Loucy (cell line): ENCODE data around the gene PIGR.

Source experiments
- CTCF ChIP-seq: fragments of 200-600 bp; sonication (generic); conservative IDR thresholded peaks from 2 replicates; pipeline ENCODE4 v1.5.1; 2014; ENCODE audit warnings: mild to moderate bottlenecking, antibody characterized with exemption, low read length
- EZH2phosphoT487 ChIP-seq: fragments of 200-600 bp; IDR thresholded peaks from 2 replicates; pipeline ENCODE4 v1.6.1; 2018; ENCODE audit warnings: antibody characterized with exemption, mild to moderate bottlenecking, moderate library complexity, borderline replicate concordance

DNA sequence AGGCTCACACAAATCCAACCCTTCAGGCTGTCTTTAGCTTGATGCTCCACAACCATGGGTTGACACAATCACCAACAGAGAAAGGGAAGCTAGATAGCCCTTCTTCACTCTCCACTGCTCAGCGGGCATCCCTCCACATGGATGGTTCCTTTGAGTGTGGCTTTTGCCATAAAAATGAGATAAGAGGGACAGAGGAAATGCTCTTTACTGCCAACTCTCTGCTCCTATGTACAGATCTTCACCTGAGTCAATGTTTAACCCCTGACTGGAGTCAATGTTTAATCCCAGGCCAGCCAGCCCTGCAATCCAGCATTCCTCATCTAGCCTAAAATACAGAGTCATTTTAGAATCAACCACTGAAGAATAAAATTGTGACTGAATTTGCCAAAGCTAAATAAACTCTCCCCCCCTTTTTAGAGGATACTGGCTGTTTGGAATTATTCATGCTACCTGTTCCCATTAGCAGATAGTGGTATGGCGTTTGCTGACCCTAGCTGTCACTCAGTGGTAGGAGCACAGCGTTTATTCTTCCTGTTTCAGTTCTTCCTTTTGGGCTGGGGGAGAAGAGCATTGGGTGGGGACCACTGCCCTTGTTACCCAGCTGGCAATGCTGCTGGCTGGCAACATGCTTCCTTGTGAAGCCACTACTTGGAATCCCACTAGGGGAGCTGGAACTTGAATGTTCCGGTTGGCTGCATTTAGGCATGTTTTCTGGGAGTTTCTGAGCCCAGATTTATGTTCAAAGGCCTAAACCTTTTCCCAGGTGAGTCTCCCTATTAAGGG, 5.2 kb upstream of the PIGR start:
- TF ChIP-seq CTCF (no peak), EZH2phosphoT487 (no peak)
